HG02870 (cell line): ENCODE measurements around the gene EYA2.
"Not testable (repeated sequence)": the region's sequence is repeated elsewhere in the genome, so short reads cannot be mapped to it uniquely, and the experiment has no call there.

Experiments
- ATAC-seq: cut with Tn5 transposase; IDR thresholded peaks from one replicate; pipeline ENCODE4 v1.9.1; 2021; ENCODE audit warnings: mild to moderate bottlenecking, moderate library complexity; ENCODE audit not compliant: unreplicated experiment

EYA2 gene

GRCh38 chr20:46894971-46895905 lies 595 bp downstream of the EYA2 start:
- ATAC-seq, result no peak

- no peak for ATAC-seq
Measured at GRCh38 chr20:46895906-46896242, 1.2 kb downstream of the EYA2 start.

- no peak for ATAC-seq
Measured at GRCh38 chr20:46897328-46897880, 2.8 kb downstream of the EYA2 start.

DNA sequence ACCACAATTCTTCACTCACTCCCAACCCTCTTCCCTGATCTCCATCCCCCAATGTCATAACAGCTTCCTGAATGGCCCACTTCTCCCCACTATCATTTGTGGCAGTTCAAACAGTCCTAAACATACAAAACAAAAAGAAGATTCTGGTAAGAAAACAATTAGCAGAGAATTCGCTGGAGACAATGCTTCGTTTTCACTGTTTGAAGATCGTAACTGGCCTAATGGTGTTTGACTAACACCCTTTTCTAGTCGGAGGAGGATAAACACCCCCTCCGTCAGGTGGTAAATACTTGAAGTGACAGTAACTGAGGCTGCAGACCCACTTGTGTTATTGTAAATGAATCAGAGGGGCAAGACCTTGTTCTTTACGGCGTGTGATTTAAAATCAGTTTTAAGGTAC lies 3.8 kb downstream of the EYA2 start:
- ATAC-seq, result no peak

DNA sequence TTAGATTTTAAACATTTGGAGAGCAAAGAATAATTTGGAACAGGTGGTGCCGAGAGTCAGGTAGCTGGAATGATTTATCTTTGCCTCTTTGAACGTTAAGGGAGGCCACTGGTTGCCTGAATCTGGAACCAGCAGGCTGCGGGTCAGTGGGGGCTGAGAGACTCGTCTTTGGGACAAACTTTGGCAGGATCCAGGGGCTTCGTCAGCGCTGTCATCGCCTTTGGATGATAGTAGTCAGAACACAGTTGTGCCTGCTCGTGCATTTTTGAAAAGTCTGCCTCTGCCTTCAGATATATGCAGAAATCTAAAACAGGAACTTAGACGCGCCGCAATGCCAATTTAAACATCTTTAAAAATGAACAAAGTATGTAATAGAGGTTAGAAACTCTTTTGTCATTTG lies 5.0 kb downstream of the EYA2 start:
- ATAC-seq, result no peak

DNA sequence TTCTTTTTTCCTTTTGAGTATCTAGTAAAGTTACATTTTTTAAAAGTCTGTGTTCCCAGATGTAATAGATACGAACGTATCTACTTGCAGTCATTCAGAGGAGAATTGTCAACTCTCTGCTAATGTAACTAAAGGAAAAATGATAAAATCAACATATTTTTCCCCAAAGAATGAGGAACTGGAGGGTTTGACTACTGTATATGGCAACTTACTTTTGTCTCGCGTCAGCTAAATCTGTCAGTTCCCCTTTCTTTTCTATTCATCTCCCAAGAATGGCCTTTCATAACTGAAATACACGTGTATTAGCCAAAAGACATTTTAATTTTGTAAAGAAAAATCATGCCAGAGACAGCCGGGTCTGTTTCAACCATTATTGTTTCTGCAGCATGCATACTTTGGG lies 5.4 kb downstream of the EYA2 start:
- ATAC-seq, result no peak

DNA sequence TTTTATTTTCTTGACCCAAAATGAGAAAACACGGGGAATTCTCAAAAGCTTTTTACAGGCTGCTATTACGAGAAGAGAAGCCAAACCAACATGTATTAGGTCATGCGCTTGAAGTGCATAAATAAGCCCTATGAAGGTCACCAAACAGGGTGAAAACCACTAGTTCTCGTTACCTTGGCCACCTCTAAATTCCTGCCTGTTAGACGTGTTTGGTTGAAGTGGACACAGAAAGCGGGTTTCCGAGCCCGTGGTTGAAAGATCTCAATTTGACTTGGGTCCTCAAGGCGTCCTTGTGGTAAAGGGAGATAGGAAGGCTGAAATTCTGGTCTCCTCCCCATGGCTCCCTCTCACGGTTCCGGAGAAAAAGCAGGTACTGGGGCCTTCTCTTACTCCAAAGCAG lies 6.2 kb downstream of the EYA2 start:
- no peak for ATAC-seq

- no peak for ATAC-seq
Measured at GRCh38 chr20:46901638-46902037, 7.0 kb downstream of the EYA2 start.

DNA sequence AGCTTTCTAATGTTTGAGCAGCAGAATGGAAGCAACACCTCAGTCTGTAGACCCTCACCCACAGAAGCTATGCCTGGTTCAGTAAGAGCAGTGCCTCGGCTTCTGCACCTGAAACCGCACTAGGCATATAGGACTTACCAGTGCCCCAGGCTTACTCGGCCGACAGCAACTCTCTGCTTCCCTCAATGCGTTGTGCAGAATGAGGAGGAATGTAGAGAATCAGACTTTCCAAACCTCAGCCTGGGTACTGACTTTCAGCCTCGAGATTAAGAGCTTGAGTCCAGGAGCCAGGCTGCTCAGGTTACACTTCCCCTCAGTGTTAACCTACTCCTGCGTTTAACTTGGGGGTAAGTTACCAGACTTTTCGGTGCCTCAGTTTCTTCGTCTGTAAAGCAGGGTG lies 8.6 kb downstream of the EYA2 start:
- no peak for ATAC-seq

GRCh38 chr20:46903937-46904336 lies 9.3 kb downstream of the EYA2 start:
- ATAC-seq, result no peak

DNA sequence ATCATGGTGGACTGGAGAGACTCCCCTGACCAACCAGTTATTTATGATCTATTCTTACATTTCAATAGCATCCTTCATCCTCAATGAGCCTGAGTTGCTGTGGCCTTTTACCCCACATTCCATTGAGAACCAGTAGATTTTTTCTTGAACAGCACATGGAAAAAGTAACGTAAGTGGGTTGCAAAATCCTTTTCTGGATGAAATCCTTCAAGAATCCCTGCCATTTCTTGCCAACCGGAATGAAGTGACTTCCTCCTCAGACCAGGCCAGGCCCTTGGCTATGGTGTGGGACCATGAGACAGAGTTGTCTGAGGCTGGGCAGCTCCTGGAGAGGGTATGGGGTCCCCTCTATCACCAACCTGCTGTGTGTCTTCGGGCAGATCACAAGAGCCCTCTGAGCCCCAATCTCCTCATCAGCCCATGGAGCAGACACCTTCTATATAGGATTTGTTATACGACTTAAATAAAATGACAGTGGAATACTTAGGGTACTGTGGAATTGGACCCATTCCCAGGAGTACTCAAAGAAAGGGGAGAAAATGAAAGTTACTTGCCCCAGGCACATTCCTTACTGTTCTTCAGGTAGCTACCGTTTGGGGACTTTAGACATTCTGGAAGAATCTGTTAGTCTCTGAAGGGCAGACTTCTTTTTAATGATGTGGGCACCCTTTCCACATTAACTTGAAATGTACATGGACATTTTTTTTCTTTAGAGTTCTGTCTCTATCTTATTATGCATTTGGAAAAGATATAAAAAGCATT lies 10.9 kb downstream of the EYA2 start:
- no peak for ATAC-seq

- no peak for ATAC-seq
Measured at GRCh38 chr20:46913329-46914044, 18.8 kb downstream of the EYA2 start.

- no peak for ATAC-seq
Measured at GRCh38 chr20:46914789-46915379, 20.2 kb downstream of the EYA2 start.

GRCh38 chr20:46915575-46916257 lies 21.1 kb downstream of the EYA2 start:
- no peak for ATAC-seq

DNA sequence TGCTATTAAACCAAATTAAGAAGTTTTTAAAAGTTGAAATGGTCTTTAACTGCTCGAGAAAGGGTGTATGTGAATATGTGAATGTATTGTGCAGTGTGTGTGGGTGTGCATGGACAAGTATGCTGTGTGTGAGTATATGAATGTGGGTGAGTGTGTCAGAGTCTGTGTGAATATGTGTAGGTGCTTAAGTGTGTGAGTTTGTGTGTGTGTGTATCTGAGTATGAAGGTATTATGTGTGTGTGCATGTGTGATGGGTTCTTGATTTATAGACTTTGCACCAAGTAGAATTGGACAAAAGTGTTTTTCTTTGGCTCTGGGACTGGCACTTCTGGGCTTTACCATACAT lies 21.6 kb downstream of the EYA2 start:
- ATAC-seq, result no peak

GRCh38 chr20:46917155-46917554 lies 22.5 kb downstream of the EYA2 start:
- ATAC-seq, result no peak

GRCh38 chr20:46920114-46920513 lies 25.5 kb downstream of the EYA2 start:
- ATAC-seq, result no peak

- ATAC-seq, result not testable (repeated sequence)
Measured at GRCh38 chr20:46922841-46923240, 28.2 kb downstream of the EYA2 start.

- no peak for ATAC-seq
Measured at GRCh38 chr20:46923550-46923949, 28.9 kb downstream of the EYA2 start.

DNA sequence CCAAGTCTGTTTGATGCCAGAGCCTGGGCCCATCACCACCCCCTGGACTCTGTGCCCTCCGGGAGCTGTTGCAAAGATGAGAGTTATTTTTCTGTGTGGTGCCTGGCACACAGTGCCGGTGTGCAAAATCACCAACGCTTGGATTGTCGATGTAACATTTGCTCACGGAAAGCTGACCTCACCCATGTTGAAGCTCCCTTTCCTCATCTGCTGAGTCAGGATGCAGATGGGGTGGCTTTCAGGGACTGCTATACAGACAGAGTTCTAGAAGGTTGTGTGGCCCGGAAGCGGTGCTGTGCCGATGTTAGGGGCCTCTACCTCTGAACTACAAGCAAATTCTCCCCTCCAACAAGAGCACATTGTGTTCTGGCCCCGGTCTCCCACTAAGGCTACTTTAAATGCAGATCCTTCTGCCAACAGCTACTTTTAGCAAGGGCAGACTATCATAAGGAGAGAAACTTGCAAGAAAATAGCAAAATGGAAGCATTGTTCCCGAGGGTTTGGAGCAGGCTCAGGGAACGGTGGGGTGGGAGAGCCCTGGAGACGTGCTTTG lies 34.0 kb downstream of the EYA2 start:
- no peak for ATAC-seq
